NCI-H69 (cell line): ENCODE measurements around the gene CLNK.

Experiments used
- DNase-seq: peaks from one replicate; lab custom pipeline; 2025; lab: John Stamatoyannopoulos, UW

The CLNK gene

GRCh38 chr4:10701702-10702460, 17.3 kb upstream of the CLNK start:
- DNase-seq: no peak

- DNase-seq: no peak
Observed at GRCh38 chr4:10701161-10701560, 16.6 kb upstream of the CLNK start.

GRCh38 chr4:10698172-10698571, 13.6 kb upstream of the CLNK start:
- no peak for DNase-seq

GRCh38 chr4:10697086-10697485, 12.5 kb upstream of the CLNK start:
- DNase-seq: peak; percentile 89

- DNase-seq: no peak
Observed at GRCh38 chr4:10696253-10696652, 11.7 kb upstream of the CLNK start.

- peak; percentile 71 for DNase-seq
Observed at GRCh38 chr4:10694828-10695209, 10.3 kb upstream of the CLNK start.

GRCh38 chr4:10694151-10694827, 9.7 kb upstream of the CLNK start:
- DNase-seq: peak; percentile 88

GRCh38 chr4:10691651-10692050, 7.1 kb upstream of the CLNK start:
- DNase-seq: peak; percentile 44

- no peak for DNase-seq
Observed at GRCh38 chr4:10690185-10690907, 5.8 kb upstream of the CLNK start.

GRCh38 chr4:10688846-10689245, 4.3 kb upstream of the CLNK start:
- no peak for DNase-seq

GRCh38 chr4:10688022-10688421, 3.5 kb upstream of the CLNK start:
- DNase-seq: peak; percentile 11

GRCh38 chr4:10687526-10687925, 3.0 kb upstream of the CLNK start:
- no peak for DNase-seq

GRCh38 chr4:10682397-10682796, 2.2 kb downstream of the CLNK start:
- DNase-seq: no peak

- DNase-seq: no peak
Observed at GRCh38 chr4:10677796-10678497, 6.6 kb downstream of the CLNK start.

- DNase-seq: no peak
Observed at GRCh38 chr4:10673817-10674369, 10.7 kb downstream of the CLNK start.

- DNase-seq: no peak
Observed at GRCh38 chr4:10672379-10672778, 12.2 kb downstream of the CLNK start.

GRCh38 chr4:10671799-10672198, 12.8 kb downstream of the CLNK start:
- DNase-seq: no peak

- DNase-seq: no peak
Observed at GRCh38 chr4:10671366-10671765, 13.2 kb downstream of the CLNK start.

GRCh38 chr4:10670321-10670720, 14.2 kb downstream of the CLNK start:
- DNase-seq: peak; percentile 2

- DNase-seq: peak; percentile 87
Observed at GRCh38 chr4:10667701-10668326, 16.8 kb downstream of the CLNK start.

GRCh38 chr4:10666616-10667015, 18.0 kb downstream of the CLNK start:
- peak; percentile 93 for DNase-seq

- peak; percentile 26 for DNase-seq
Observed at GRCh38 chr4:10664408-10664807, 20.2 kb downstream of the CLNK start.
